ENCODE data around the gene AKAP3. TPM values are rescaled to one million over a fixed set of nuclear protein-coding genes. Genes with fewer than 3 reads are reported as not detected.

AKAP3 gene
- total RNA-seq, 1 donor from 2014 or later: 2.4 TPM

Other genes with a start within 250 kb of the AKAP3 start
- not detected for gene FGF6, start 203.2 kb downstream of the AKAP3 start, total RNA-seq
- gene RAD51AP1, start 110.2 kb downstream of the AKAP3 start, total RNA-seq: 1.2 TPM
- gene DYRK4, start 86.8 kb downstream of the AKAP3 start, total RNA-seq: 26.6 TPM
- 348 TPM for gene NDUFA9, start 63 bp upstream of the AKAP3 start, total RNA-seq
- gene GALNT8, start 71.3 kb upstream of the AKAP3 start, total RNA-seq: 1.7 TPM